SKM-1 (cell line): ENCODE measurements around the gene DUOXA1.
"Not testable (repeated sequence)": the region's sequence is repeated elsewhere in the genome, so short reads cannot be mapped to it uniquely, and the experiment has no call there.

ENCODE experiments used
- DNase-seq: peaks from one replicate; lab custom pipeline; 2025; ENCODE audit not compliant: unreplicated experiment; lab: John Stamatoyannopoulos, UW

DUOXA1 gene

GRCh38 chr15:45093013-45093412, 36.7 kb downstream of the DUOXA1 start:
- DNase-seq, result no peak

- no peak for DNase-seq
These were observed 38.1 kb downstream of the DUOXA1 start for GRCh38 chr15:45091576-45091975.

- DNase-seq, result no peak
These were observed 38.5 kb downstream of the DUOXA1 start for GRCh38 chr15:45091161-45091560.

- no peak for DNase-seq
These were observed 39.8 kb downstream of the DUOXA1 start for GRCh38 chr15:45089712-45090373.

- DNase-seq, result no peak
These were observed 40.6 kb downstream of the DUOXA1 start for GRCh38 chr15:45088801-45089711.

- no peak for DNase-seq
These were observed 42.2 kb downstream of the DUOXA1 start for GRCh38 chr15:45087513-45087912.

- DNase-seq, result no peak
These were observed 45.5 kb downstream of the DUOXA1 start for GRCh38 chr15:45084163-45084562.

- no peak for DNase-seq
These were observed 46.5 kb downstream of the DUOXA1 start for GRCh38 chr15:45083223-45083622.

GRCh38 chr15:45082412-45082811, 47.3 kb downstream of the DUOXA1 start:
- DNase-seq, result not testable (repeated sequence)

- DNase-seq, result not testable (repeated sequence)
These were observed 49.1 kb downstream of the DUOXA1 start for GRCh38 chr15:45080593-45080992.

- DNase-seq, result not testable (repeated sequence)
These were observed 49.9 kb downstream of the DUOXA1 start for GRCh38 chr15:45079628-45080246.

- DNase-seq, result not testable (repeated sequence)
These were observed 50.5 kb downstream of the DUOXA1 start for GRCh38 chr15:45079201-45079600.

- DNase-seq, result not testable (repeated sequence)
These were observed 52.3 kb downstream of the DUOXA1 start for GRCh38 chr15:45077391-45077790.

GRCh38 chr15:45075440-45076320, 54.0 kb downstream of the DUOXA1 start:
- DNase-seq, result not testable (repeated sequence)

GRCh38 chr15:45073602-45074001, 56.1 kb downstream of the DUOXA1 start:
- not testable (repeated sequence) for DNase-seq

- not testable (repeated sequence) for DNase-seq
These were observed 59.7 kb downstream of the DUOXA1 start for GRCh38 chr15:45069942-45070360.
